Femur (tissue), 1 donor: Measurements from ENCODE around the gene PIBF1.
"Not testable (repeated sequence)": the region's sequence is repeated elsewhere in the genome, so short reads cannot be mapped to it uniquely, and the experiment has no call there.

Source experiments
- DNase-seq: peaks from one replicate; pipeline ENCODE4 v3.0.0-alpha.2; 2017

The PIBF1 gene, protein sequence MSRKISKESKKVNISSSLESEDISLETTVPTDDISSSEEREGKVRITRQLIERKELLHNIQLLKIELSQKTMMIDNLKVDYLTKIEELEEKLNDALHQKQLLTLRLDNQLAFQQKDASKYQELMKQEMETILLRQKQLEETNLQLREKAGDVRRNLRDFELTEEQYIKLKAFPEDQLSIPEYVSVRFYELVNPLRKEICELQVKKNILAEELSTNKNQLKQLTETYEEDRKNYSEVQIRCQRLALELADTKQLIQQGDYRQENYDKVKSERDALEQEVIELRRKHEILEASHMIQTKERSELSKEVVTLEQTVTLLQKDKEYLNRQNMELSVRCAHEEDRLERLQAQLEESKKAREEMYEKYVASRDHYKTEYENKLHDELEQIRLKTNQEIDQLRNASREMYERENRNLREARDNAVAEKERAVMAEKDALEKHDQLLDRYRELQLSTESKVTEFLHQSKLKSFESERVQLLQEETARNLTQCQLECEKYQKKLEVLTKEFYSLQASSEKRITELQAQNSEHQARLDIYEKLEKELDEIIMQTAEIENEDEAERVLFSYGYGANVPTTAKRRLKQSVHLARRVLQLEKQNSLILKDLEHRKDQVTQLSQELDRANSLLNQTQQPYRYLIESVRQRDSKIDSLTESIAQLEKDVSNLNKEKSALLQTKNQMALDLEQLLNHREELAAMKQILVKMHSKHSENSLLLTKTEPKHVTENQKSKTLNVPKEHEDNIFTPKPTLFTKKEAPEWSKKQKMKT

DNA sequence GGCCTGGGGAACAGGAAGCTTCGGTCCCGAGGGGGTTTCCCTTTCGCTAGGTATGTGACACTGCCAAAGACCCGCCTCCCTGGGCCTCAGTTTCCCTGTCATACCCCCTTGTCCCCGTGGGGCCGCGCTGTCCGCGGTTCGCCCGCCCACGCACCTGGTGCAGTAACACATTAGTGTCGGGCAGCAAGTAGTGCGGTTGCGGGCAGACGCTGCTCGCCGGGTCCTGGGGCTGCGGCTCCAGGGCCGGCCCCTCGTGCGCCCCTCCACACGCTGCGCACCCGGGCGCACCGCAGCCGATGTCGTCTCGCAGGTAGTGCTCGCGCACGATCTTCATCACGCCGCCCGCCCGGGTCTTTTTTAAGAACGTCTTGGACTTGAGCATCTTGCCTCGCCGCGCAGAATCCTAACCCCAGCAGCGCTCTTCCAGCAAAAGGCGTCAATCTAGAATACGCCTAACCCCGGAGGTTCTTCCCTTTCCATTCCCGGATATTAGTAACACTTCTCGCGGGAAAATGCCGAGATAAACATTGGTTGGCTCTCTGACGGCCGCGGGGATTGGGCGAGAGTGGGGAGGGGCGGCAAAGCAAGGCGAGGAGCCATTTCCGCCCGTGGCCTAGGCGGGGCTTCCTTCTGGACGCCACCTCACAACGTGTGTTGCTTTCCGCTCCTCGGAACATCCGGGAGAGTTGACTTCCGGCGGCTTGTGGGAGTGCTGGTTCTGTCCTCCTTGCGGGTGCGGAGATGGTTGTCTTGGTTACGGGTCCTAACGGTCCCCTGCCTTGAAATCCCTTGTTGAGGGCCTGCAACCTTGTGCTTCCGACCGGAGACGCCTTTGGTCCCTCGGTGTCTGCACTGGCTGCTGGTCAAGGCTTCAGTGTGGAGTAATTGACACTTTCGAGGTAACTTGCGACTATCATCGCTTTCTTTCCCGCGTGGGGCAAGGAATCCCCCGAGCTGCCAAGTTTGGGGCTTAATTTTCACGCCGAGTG, at the start of gene PIBF1, which contains the start of gene DIS3:
Gene PIBF1, plus strand, starts transcription at position 683 of the 989 bp plus-strand sequence. CDS start 1,337 bp downstream, outside the sequence.
Gene DIS3, minus strand, starts transcription at position 450 of the 989 bp plus-strand sequence. Its CDS starts 68 bp downstream, at position 382.
- DNase-seq: peak; percentile 99

DNA sequence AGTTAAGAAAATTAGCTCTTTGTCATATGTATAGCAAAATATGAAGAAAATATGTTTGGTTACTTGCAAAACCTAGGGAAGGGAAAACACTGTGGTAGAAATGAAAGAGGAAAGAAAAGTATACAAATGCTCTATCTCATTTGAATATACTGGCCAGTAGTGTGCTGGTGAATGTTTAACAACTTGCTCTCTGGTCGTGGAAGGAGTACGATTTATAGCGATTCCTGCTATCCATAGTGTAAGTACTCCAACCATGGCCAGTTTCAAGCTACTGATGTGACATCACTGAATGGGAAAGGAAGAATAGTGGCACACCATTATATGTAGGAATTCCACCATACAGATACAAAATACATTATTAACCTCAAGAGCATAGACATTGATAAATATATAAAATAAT, 44.9 kb upstream of the PIBF1 start:
- DNase-seq: no peak

DNA sequence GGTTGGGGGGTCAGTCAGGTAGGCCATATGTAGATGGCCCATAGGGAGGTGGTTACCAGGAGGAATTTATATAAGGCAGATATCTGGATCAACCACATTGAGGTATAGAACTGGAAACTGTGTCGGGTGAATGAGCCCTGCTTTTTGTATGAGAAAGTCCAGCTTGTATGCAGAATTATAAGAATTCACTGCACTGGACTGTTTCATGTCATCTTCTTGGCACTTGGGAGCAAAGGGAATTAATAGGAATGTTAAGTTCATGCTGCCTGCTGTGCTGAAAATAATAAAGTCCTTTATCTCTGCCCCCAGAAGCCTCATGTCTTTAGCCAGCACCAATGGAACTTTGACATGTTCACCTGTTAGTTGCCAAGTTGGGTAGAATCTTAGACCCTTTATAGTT, 41.9 kb upstream of the PIBF1 start:
- no peak for DNase-seq

DNA sequence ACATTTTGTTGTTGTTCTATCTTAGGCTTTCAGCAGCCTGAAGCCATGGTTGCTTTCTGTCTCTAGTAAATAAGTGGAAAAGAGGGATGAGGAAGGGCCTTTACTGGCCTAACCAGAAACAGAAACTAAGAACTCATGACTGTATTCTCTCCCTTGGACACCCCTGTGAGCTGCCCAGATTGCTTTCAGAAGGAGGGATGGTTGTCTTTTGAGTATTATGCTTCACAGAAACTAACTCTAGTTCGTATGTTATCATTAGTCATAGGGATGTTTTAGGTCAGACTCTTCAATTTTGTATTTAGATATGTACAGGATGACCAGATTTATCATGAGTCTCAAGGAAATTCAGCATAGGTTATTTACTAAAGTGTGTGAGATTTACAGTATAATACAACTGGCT, 36.7 kb upstream of the PIBF1 start:
- DNase-seq: no peak

DNA sequence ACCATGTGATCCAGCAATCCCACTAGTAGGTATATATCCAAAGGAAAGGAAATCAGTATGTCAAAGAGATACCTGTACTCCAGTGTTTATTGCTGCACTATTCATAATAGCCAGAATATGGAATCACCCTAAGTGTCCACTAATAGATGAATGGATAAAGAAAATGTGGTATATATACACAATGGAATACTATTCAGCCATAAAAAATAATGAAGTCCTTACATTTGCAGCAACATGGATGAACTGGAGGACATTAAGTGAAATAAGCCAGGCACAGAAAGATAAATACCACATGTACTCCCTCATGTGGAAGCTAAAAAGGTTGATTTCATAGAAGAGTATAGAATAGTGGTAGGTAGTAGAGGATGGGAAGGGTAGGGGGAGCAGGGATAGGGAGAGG, 30.7 kb upstream of the PIBF1 start:
- DNase-seq: no peak

DNA sequence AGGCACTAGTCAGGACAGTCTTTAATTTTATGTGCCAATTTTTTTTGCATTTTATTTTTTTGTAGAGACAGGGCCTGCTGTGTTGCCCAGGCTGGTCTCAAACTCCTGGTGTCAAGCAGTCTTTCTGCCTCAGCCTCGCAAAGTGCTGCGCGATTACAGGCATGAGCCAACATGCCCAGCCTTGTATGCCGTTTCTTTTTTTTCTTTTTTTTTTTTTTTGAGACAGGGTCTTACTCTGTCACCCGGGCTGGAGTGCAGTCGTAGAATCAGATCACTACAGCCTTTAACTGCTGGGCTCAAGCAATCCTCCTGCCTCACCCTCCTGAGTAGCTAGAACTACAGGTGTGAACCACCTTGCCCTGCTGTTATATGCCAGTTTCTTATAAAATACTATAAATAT, 27.8 kb upstream of the PIBF1 start:
- no peak for DNase-seq

DNA sequence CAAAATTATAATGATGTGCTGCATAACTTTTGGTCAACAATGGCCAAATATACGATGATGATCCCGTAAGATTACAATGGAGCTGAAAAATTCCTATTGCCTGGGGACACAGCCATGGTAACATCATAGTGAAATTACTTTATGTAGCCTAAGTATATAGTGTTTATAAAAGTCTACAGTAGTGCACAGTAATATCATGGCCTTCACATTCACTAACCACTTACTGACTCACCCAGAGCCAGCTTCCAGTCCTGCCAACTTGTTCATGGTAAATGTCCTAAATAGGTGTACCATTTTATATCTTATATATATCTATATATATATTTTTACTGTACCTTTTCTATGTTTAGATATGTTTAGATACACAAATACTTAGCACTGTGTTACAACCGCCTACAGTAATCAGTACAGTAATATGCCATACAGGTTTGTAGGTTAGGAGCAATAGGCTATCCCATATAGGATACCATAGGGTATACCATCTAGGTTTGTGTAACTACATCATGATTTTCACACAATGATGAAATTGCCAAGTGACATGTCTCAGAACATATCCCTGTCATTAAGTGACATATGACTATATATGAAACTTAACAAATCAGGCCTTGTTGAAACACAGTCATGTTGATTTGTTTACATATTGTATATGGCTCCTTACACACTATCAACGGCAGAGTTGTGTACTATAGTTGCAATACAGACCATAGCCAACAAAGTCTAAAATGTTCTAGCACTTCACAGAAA, 24.0 kb upstream of the PIBF1 start:
- no peak for DNase-seq

DNA sequence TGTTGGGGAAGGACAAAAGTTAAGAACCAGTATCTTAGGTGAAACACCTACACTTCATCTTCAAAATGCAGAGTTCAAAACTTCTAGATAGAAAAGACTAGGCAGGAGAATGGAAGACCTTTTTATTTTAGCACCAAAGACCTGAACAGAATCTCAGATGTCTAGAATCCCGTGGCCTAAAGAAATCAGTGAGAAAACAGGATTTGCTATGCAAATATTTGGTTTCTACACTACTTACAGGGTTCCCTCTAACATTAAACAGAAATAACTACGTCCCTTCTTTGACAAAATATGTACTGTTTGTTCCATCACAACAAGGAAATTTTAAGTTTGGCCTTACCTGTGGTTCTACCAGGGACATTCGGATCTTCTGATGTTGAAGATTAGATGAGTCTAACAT, 21.7 kb upstream of the PIBF1 start:
- no peak for DNase-seq

DNA sequence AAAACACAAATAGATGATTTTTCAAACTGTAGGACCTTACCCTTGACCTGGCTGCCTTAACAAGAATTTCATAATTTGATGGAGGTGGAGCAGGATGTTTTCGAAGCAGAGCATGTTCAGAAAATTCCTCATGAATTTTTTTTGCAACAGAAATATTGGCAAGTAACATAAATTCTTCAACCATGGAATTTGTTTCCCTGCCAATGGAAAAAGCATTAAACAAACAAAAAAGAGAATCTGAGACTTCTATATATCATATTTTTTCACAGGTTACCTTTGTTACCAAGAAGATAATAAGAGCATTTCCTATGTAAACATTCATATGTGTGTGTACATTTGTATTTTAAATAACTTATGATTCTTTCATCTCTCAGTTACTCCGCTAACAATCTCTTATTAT, 18.5 kb upstream of the PIBF1 start:
- DNase-seq: no peak

DNA sequence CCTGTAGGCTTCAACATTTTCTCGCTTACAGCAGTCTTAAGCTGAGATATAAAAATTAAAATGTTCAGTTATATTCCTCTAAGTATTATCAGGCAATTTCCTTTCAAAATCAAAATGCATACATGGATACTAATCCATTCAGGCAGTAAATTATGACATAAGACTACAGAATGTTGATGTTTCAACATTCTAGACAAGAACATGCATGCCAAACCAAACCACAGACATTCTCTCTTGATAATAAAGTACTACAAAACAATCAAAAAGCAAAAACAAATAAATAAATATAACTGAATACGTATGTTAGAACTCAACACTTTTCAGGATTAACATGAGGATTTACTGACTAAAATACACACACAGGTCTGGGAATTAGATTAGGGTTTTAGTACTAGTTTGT, 7.9 kb upstream of the PIBF1 start:
- DNase-seq: no peak

DNA sequence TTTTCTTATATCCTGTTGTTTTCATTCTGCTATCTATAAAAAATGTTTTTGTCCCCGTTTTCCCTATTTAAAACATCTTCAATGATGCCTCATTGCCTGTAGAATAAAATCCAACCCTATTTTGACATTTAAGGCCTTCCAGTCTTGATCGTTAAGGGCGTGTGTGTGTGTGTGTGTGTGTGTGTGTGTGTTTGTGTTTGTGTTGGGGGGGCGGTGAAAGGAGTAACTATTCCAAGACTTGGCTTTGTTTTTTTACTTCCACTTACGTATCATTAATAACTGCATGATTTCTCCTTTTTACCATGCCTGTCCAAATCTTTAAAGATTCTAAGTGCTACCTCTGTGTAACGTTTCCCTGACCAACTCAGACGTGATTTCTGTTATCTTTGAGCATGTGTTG, 784 bp downstream of the PIBF1 start:
- peak; percentile 25 for DNase-seq

DNA sequence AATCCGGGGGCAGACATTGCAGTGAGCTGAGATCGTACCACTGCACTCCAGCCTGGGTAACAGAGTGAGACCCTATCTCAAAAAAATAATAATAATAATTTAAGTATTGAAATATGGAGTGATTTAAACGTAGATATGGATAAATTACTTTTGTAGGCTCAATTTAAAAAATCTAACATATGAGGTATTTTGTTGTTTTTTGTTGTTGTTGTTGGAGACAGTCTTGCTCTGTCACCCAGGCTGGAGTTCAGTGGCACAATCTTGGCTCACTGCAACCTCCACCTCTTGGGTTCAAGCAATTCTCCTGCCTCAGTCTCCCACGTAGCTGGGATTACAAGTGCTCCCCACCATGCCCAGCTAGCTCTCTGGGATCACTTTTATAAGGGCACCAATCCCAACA, 2.7 kb downstream of the PIBF1 start:
- not testable (repeated sequence) for DNase-seq

DNA sequence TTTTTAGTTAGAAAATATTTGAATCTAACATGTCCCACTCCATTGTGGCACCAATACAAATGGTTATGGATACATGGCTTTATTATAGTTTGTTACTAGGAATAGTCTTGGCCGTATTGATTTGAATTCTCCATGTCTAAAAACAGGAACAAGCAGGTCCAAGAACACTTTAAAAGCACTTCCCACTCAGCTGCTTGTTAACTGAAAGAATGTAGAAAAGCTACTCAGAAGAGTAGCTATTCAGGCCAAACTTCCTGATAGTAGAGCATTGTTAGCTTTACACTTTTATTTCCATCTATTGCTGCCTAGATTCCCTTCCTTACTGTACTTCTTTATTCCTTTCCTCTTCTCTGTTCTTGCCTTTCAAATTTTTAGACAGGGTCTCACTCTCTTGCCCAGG, 6.9 kb downstream of the PIBF1 start:
- DNase-seq: no peak

DNA sequence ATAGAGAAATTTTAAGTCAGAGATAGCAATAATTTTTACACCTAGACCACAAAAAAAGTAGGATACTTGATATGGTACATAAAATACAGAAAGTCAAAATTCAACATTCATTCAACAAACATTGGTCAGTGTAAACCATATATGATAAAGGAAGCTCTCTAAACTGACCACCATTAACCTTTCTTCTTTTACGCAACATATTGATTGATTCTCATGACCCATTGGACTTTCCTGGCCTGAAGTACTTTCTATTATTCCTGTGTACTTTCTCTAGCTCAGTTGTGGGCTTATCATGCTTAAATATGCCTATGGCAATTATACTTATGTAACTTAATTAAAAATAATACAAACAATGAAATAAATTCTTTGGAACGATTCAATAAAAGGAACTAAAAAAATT, 10.7 kb downstream of the PIBF1 start:
- no peak for DNase-seq

DNA sequence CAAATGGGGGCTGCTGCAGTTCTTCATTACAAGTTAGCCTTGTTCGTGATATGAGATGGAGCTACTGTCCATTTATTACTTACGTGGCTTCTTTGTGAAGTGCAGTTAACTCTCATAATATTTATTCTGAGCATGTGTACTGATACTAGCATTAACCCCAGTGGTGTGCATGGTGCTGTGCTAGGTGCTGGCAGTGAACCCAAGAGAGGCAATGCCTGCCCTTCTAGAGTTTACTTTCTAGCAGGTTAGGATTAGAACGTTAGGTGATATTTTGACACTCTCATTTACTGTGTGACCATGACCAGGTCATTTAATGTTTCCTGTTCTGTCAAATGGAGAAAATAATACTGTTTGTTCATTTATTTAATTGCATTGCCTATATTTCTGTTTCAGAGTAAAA, 16.9 kb downstream of the PIBF1 start:
- no peak for DNase-seq

DNA sequence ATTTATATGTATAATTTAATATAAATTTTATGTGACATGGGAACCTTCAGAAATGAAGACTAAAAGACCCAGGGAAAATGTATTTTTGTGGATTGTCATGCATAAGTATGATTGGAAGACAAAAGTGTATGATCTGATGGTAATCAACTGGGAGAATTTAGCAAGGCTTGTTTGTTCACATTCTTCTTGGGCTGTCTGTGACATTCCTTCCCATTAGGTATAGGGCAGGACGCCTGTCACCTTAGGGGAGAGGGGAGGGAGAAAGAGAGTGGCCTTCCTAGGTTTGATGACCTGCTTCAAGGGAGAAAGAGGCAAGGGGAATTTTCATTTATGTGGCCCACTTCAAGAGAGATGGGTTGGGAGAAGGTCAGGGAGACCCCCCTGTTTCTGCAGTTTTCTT, 22.4 kb downstream of the PIBF1 start:
- no peak for DNase-seq

DNA sequence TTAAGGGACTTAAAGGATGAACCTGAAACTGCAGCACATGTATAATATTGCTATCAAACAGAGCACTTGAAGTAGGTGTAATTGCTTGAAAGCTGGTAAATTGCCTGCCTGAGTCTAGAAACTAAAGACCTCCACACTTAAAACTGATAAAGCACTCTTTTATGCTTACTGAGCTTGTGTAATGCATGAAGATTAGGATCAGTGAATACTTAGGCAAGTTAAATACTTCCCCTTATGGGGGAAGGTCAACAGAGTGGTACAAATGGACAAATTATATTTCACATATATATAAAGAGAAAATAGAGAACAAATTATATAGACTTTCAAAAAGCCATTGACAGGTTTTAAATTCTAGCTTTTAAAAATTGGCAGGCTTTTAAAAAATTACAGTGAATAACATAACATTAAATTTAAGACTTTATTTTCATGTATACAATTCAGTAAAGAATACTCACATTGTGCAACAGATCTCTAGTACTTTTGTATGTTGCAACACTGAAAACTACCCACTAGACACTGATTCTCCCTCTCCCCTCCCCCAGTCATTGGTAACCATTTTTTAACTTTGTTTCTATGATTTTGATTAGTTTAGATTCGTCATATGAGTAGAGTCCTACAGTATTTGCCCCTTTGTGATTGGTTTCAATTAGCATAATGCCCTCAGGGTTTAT, 23.9 kb downstream of the PIBF1 start:
- no peak for DNase-seq

DNA sequence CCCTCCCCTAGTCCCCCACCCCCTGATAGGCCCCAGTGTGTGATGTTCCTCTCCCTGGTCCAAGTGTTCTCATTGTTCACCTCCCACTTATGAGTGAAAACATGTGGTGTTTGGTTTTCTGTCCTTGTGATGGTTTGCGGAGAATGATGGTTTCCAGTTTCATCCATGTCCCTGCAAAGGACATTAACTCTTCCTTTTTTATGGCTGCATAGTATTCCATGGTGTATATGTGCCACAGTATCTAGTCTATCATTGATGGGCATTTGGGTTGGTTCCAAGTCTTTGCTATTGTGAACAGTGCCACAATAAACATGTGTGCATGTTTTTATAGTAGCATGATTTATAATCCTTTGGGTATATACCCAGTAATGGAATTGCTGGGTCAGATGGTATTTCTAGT, 24.6 kb downstream of the PIBF1 start:
- DNase-seq: not testable (repeated sequence)

DNA sequence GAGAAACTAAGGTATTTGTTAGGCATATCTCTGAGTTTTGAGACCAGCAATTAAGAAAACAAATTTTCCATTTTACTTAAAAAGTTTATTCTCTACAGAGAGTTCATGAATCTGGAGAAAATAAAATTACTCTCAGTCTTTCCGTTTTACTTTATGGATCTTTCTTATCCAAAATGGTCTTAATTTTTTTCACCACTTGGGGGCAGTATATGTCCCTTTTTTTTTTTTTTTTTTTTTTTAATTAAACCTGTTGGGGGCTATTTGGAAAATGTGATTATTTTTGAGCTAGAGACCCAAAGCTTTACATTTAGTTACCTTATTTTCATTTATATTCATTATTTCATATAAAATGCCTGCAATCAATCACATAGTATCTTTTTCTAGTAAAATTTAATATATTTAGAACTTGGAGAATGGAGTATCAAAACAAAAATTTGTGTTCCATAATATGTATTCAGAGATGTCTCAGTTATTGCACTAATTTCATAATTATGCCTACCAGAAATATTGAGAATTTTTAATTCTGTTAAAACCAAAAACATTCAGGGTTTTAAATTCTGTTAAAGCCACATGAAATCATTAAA, 27.1 kb downstream of the PIBF1 start:
- no peak for DNase-seq

DNA sequence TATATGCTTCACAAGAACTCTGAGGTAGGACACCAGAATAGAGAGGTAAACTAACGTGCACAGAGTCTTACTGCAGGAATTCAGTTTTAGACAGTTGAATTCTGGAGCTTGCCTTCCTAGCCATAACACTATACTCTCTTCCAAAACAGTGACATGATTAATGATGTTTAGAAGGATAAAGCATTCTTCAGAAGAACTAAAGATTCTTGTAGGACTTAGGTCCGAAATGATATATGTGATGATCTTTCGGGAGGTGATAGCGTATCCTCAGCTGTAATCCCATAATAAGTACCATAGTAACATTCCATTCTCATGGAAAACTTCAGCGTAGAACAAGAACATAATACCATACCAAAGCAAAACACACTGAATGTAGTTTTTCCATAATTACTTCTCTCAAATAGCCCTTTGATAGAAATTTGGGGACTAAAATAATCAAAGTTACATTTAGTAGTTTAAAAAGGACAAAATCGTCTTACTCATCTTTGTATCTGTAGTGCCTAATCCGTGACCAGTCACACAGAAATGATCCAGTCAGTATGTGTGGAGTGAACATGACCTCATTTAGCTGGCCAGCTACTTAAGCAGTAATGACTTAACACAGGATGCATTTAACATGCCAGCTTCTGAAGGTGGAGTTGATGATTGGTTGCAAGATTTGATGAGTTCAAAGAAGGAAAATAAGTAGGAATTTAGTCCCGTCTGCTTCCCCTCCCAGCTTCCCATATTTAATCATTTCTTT, 38.4 kb downstream of the PIBF1 start:
- DNase-seq: no peak

DNA sequence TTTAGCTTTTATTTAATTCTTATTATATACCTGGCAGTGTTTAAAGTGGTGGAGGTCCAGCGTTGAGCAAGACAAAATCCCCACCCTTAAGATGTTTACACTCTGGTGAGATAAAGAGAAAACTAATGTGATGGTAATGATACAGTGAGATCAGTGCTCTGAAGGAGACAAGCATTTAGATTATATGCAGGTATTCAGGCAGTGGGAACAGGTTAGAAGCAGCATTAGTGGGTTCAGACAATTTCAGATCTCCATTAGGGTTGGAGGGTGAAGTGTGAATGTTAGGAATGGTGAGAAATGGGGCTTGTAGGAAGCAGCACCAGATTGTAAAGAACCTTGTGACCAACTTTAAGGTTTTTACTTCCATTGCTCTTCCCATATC, 39.0 kb downstream of the PIBF1 start:
- no peak for DNase-seq
